ENCODE results near the gene ZNF608. TPM values are rescaled to one million over a fixed set of nuclear protein-coding genes. Genes with fewer than 3 reads are reported as not detected.

Gene ZNF608
- total RNA-seq, 3 donors from 2014 or later (not counting 1 experiment from before 2014, with no cell fraction given): 0.39 to 6.6 TPM; not detected in 1

DNA sequence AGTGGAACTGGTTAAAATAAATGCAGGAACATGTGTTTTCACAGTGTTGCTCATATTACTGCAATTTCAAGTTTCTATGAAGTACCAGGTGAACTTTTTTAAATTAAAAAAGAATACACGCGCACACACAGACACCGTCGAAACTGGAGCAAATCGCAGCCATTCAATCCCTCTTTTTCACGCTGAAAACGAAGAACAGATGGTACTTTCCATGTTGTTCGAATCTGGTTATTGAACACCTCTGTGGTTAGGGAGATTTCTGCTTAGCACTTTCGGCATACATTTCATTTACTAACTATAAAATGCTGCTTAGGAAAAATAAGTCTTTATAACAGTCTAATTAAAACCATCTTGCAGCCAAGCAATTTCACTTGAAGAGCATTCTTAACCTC lies 6.8 kb downstream of the ZNF608 start:
- Mint-ChIP-seq H3K4me3 (no peak overlapping the region), H3K36me3 (peaks cover 11% of the 10 kb centered on the region), H3K27me3 (ENCODE audit: low read depth in 2 of 2) (peaks cover 20 to 45% of the 10 kb centered on the region in 2 donors), H3K4me1 (peaks cover 11 to 14% of the 10 kb centered on the region in 2 donors), H3K27ac (no peak overlapping the region), H3K9me3 (no peaks in the 10 kb centered on the region)
- no peak overlapping the region for H3K4me3 ChIP-seq (ENCODE audit: low read length)
- ATAC-seq (no peak), DNase-seq (no peak)
- 96% methylated on average over 8 of the region's 9 CpGs for WGBS (ENCODE audit: insufficient coverage)
- TF ChIP-seq CTCF (IDR thresholded peaks at IDR 0.05): no peak
- no peaks in the 10 kb centered on the region for H3K36me3 ChIP-seq (ENCODE audit: control insufficient read depth, insufficient read depth, low read length)
- peaks cover 21% of the 10 kb centered on the region for H3K27me3 ChIP-seq (ENCODE audit: control insufficient read depth, insufficient read depth, low read length)
- no peaks in the 10 kb centered on the region for H3K9me3 ChIP-seq (ENCODE audit: control insufficient read depth, insufficient read depth, low read length)
- peaks cover 3% of the 10 kb centered on the region for H3K4me1 ChIP-seq (ENCODE audit: control insufficient read depth, insufficient read depth, low read length)
- intact Hi-C loops (cut with micrococcal nuclease): no loop called here
- H3K27ac ChIP-seq (ENCODE audit: low read length): no peak overlapping the region

DNA sequence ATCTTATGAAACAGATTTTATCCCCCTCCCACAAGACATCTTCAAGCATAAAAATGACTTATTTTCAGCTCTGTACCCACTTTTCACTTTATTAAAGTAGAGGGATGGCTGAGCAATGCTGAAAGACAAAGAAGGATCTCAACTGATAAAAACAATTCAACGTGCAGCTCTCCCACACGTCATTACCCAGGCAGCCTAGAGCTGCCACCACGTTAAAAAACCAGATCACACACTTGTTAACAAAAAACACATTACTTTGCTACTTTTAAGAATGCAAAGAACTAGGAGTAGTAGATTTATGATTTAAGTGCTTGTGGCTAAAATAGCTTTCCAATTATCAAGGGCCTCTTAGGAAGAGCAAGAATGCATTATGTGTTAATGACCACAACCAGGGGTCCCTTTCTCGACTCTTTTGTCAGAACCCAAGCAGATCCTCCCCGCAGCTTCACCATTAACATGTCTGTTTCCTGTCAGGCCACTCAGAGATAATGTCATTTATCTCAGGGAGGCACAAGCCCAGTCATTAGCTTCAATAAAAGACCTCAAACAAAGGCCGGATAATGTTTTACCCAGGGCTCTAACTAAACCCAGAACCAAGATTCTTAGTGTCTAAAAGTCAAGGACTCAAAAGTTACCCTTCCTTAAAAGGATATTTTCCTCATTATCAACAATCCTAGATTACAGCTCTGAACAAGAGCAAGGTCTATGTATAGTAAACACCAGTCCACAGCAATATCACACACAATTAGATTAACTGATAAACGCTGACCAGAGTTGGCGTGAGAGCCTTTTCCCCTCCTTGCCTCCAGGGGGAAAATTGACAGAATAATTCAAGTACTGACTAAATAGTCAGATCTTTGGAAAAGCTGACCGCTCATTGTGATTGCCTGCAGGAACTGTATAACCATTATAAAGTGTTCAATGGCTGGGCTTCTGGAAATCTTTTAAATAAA lies 7.5 kb downstream of the ZNF608 start:
- H3K9me3 Mint-ChIP-seq: no peaks in the 10 kb centered on the region
- no peak overlapping the region for H3K4me3 ChIP-seq (ENCODE audit: low read length)
- ATAC-seq (no peak), DNase-seq (no peak)
- H3K36me3 ChIP-seq (ENCODE audit: control insufficient read depth, insufficient read depth, low read length): no peaks in the 10 kb centered on the region
- intact Hi-C loops (cut with micrococcal nuclease): no loop called here
- no peaks in the 10 kb centered on the region for H3K9me3 ChIP-seq (ENCODE audit: control insufficient read depth, insufficient read depth, low read length)
- TF ChIP-seq CTCF (IDR thresholded peaks at IDR 0.05): no peak
- peaks cover 26 to 51% of the 10 kb centered on the region in 2 donors for H3K27me3 Mint-ChIP-seq (ENCODE audit: low read depth in 2 of 2)
- H3K27ac ChIP-seq (ENCODE audit: low read length): no peak overlapping the region
- H3K27ac Mint-ChIP-seq: no peak overlapping the region
- peaks cover 18% of the 10 kb centered on the region for H3K27me3 ChIP-seq (ENCODE audit: control insufficient read depth, insufficient read depth, low read length)
- no peaks in the 10 kb centered on the region for H3K4me1 ChIP-seq (ENCODE audit: control insufficient read depth, insufficient read depth, low read length)
- no peak overlapping the region for H3K4me3 Mint-ChIP-seq
- 61% methylated on average over 7 of the region's 9 CpGs for WGBS (ENCODE audit: insufficient coverage)
- H3K36me3 Mint-ChIP-seq: peaks cover 11% of the 10 kb centered on the region
- H3K4me1 Mint-ChIP-seq: peaks cover 11 to 14% of the 10 kb centered on the region in 2 donors

- Histone ChIP-seq H3K4me3 (ENCODE audit: low read length) (no peak overlapping the region), H3K27ac (ENCODE audit: low read length) (no peak overlapping the region), H3K27me3 (ENCODE audit: control insufficient read depth, insufficient read depth, low read length) (peaks cover 15% of the 10 kb centered on the region), H3K36me3 (ENCODE audit: control insufficient read depth, insufficient read depth, low read length) (no peaks in the 10 kb centered on the region), H3K9me3 (ENCODE audit: control insufficient read depth, insufficient read depth, low read length) (no peaks in the 10 kb centered on the region), H3K4me1 (ENCODE audit: control insufficient read depth, insufficient read depth, low read length) (no peaks in the 10 kb centered on the region)
- intact Hi-C loops (cut with micrococcal nuclease): no loop called here
- H3K9me3 Mint-ChIP-seq: no peaks in the 10 kb centered on the region
- TF ChIP-seq CTCF (IDR thresholded peaks at IDR 0.05): no peak
- H3K27me3 Mint-ChIP-seq (ENCODE audit: low read depth in 2 of 2): peaks cover 32 to 61% of the 10 kb centered on the region in 2 donors
- no peak overlapping the region for H3K27ac Mint-ChIP-seq
- peaks cover 11 to 14% of the 10 kb centered on the region in 2 donors for H3K4me1 Mint-ChIP-seq
- ATAC-seq: no peak
- H3K36me3 Mint-ChIP-seq: peaks cover 11% of the 10 kb centered on the region
- no peak for DNase-seq
- no peak overlapping the region for H3K4me3 Mint-ChIP-seq
- WGBS (ENCODE audit: insufficient coverage): 100% methylated on average over 1 of the region's 1 CpG
These were observed 8.8 kb downstream of the ZNF608 start for GRCh38 chr5:124737651-124738050.
